Psoas muscle (tissue), 8 donors: ENCODE results near the gene CFAP157. TPM values are rescaled to one million over a fixed set of nuclear protein-coding genes. Genes with fewer than 3 reads are reported as not detected.

Experiments used
- ATAC-seq, 4 donors: fragments of 200-7000 bp; cut with Tn5 transposase; one replicate each; pipeline ENCODE4 v1.9.1; 2020; ENCODE audit warnings: moderate library complexity in 3 of 4, mild to moderate bottlenecking in 2 of 4
- DNase-seq, 2 donors: peaks; one replicate each; pipeline ENCODE4 v3.0.0-alpha.2; 2020
- H3K27ac ChIP-seq: fragments of 200-600 bp; one replicate; pipeline ENCODE4 v1.8.0; 2022
- H3K27me3 ChIP-seq, 3 donors: fragments of 200-600 bp in 1 of 3; one replicate each; pipeline versions ENCODE4 v1.6.1 to v1.8.0; 2013 to 2022; ENCODE audit warnings: low read length in 2 of 3, mild to moderate bottlenecking in 2 of 3, moderate library complexity in 1 of 3; ENCODE audit not compliant: insufficient read depth in 3 of 3
- H3K36me3 ChIP-seq, 2 donors: fragments of 200-600 bp in 1 of 2; one replicate each; pipeline versions ENCODE4 v1.6.1 to v1.8.0; 2013 to 2022; ENCODE audit warnings: low read depth in 1 of 2, mild to moderate bottlenecking in 1 of 2, moderate library complexity in 1 of 2; ENCODE audit not compliant: insufficient read depth in 1 of 2
- H3K4me1 ChIP-seq: fragments of 200-600 bp; one replicate; pipeline ENCODE4 v1.8.0; 2022
- H3K4me3 ChIP-seq: fragments of 200-600 bp; one replicate; pipeline ENCODE4 v1.8.0; 2022; ENCODE audit warnings: mild to moderate bottlenecking
- H3K9me3 ChIP-seq: fragments of 200-600 bp; one replicate; pipeline ENCODE4 v1.8.0; 2022
- CTCF ChIP-seq: fragments of 200-600 bp; IDR thresholded peaks from one replicate; pipeline ENCODE4 v1.8.0; 2022; ENCODE audit warnings: antibody characterized with exemption
- WGBS, 3 donors: extraction: QIAGEN DNeasy Blood & Tissue Kit; methylation state at CpG; one replicate each; pipeline versions ENCODE4 v1.1.6 to v1.1.7; 2013; 5-methylcytosine and 5-hydroxymethylcytosine counted together
- intact Hi-C, 2 donors: fragments of 100-400 bp; cut with DNase I; formaldehyde crosslinking; loops; one replicate each; pipeline versions ENCODE4 v1.11.0 to v1.14.2; 2022
- polyA plus RNA-seq, 3 donors: library from polyadenylated mRNA; stranded (reverse); fragments of 200-250 nt; gene quantifications; one replicate each; pipeline ENCODE4 v1.2.3, GENCODE V29; 2013
- total RNA-seq, 4 donors: library from RNA; stranded (reverse); fragmentation: NEBNext Ultra II Directional in 2 of 4; extraction: Animal tissue kit (Norgen Biotek cat#: 25700) in 2 of 4; gene quantifications; one replicate each; pipeline versions ENCODE4 v1.2.1 to v1.2.4, GENCODE V29; 2021 to 2023
- donor health status: healthy with polysubstance abuse.
- donor health status: DM: no; HTN: no; CAD: no; lungs with moderate emphysema.
- donor health status: Bipolar disorder and iron deficiency.
- donor health status: healthy.
- donor health status: DM: yes; HTN: yes; CAD: no.
- donor health status: DM: no; HTN: no; CAD: no.
- donor health status: DM: no; HTN: no; CAD: no.
- donor health status: DM: yes; HTN: yes; CAD: no.

The CFAP157 gene
- total and polyA plus RNA-seq, 7 donors = 0.10 to 0.34 (median 0.23) TPM; not detected in 3

GRCh38 chr9:127673234-127673633, 33.6 kb upstream of the CFAP157 start:
- no peaks in the 10 kb centered on the region for H3K9me3 ChIP-seq
- DNase-seq (no peak), ATAC-seq (no peak)
- WGBS, 3 donors = 84 to 86% (median 86%) methylated on average over 7 of the region's 7 CpGs
- no peaks in the 10 kb centered on the region for H3K27me3 ChIP-seq
- H3K4me1 ChIP-seq = peaks cover 4% of the 10 kb centered on the region
- no peak overlapping the region for H3K27ac ChIP-seq
- intact Hi-C loops = loop anchor here in 1 of 2 donors (5.0 kb wide), 1 partner anchor 56 kb away; no protein-coding TSS in a partner anchor
- H3K36me3 ChIP-seq = peaks cover 0 to 71% of the 10 kb centered on the region in 2 donors
- no peak overlapping the region for H3K4me3 ChIP-seq
- TF ChIP-seq CTCF = no peak

DNA sequence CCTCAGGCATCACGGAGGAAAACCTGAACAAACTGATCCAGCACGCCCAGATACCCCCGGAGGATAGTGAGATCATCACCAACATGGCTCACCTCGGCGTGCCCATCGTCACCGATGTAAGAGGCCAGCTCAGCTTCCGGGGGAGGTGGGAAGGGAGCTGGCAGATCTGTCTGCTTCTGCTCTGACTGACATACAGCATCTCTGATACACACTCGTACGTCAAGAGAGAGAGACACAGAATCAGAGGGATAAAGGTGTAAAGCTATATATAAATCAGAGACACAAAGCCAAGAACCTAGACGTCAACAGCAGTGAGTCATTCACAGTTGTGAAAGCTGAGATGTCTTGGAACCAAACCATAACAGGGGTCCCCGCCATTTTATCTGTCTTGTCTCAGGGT, 30.1 kb upstream of the CFAP157 start:
- TF ChIP-seq CTCF = no peak
- peak; percentile 87 to 94 (median 88) for ATAC-seq
- WGBS, 3 donors = 64 to 71% (median 68%) methylated on average over 12 of the region's 12 CpGs
- Histone ChIP-seq H3K36me3 (peaks cover 0 to 78% of the 10 kb centered on the region in 2 donors), H3K27ac (no peak overlapping the region), H3K4me1 (peaks cover 4% of the 10 kb centered on the region), H3K9me3 (no peaks in the 10 kb centered on the region), H3K27me3 (no peaks in the 10 kb centered on the region), H3K4me3 (no peak overlapping the region)
- DNase-seq = no peak
- intact Hi-C loops = no loop called here

GRCh38 chr9:127679506-127679905, 27.3 kb upstream of the CFAP157 start:
- intact Hi-C loops = no loop called here
- peaks cover 0 to 57% of the 10 kb centered on the region in 2 donors for H3K36me3 ChIP-seq
- H3K27me3 ChIP-seq = no peaks in the 10 kb centered on the region
- 86 to 95% (median 90%) methylated on average over 2 of the region's 2 CpGs for WGBS, 3 donors
- TF ChIP-seq CTCF = no peak
- H3K4me3 ChIP-seq = no peak overlapping the region
- peaks cover 14% of the 10 kb centered on the region for H3K4me1 ChIP-seq
- H3K9me3 ChIP-seq = no peaks in the 10 kb centered on the region
- no peak for DNase-seq
- no peak overlapping the region for H3K27ac ChIP-seq
- no peak for ATAC-seq

DNA sequence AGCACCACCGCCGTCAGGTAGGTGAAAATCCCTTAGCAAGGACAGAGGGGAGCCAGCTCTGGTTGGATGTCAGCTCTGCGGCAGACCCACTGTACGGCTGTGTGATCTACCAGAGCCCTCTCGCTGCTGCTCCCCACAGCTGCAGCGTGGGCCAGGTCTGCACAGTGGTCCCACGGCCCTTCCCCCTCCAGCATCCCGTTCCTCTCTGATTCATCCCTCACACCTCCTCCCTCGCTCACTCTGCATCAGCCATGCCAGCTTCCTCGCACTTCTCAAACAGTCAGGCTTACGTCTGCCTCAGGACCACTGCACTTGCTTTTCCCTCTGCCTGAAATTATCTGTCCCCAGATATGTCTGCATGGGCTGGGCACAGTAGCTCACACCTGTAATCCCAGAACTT, 26.6 kb upstream of the CFAP157 start:
- 91 to 97% (median 91%) methylated on average over 11 of the region's 11 CpGs for WGBS, 3 donors
- ATAC-seq = no peak
- peaks cover 0 to 56% of the 10 kb centered on the region in 2 donors for H3K36me3 ChIP-seq

More for the DNA sequence above, 26.6 kb upstream of the CFAP157 start:
- Histone ChIP-seq H3K9me3 (no peaks in the 10 kb centered on the region), H3K27ac (no peak overlapping the region), H3K4me3 (no peak overlapping the region), H3K27me3 (no peaks in the 10 kb centered on the region), H3K4me1 (peaks cover 14% of the 10 kb centered on the region)
- no peak for DNase-seq
- TF ChIP-seq CTCF = no peak
- intact Hi-C loops = no loop called here
